ENCODE measurements around the gene C5orf47.
A peak's percentile ranks its signal among the peaks of the same experiment; 100 is the strongest.

Gene C5orf47, protein sequence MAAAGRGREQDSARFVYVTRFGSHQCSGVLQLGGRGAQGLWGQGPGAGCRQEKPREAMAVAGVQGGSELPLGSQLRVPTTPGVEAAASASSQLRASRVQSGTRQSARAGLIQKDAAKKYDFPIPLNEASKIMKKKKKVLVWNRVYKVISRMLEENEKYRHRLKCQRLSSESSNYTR

DNA sequence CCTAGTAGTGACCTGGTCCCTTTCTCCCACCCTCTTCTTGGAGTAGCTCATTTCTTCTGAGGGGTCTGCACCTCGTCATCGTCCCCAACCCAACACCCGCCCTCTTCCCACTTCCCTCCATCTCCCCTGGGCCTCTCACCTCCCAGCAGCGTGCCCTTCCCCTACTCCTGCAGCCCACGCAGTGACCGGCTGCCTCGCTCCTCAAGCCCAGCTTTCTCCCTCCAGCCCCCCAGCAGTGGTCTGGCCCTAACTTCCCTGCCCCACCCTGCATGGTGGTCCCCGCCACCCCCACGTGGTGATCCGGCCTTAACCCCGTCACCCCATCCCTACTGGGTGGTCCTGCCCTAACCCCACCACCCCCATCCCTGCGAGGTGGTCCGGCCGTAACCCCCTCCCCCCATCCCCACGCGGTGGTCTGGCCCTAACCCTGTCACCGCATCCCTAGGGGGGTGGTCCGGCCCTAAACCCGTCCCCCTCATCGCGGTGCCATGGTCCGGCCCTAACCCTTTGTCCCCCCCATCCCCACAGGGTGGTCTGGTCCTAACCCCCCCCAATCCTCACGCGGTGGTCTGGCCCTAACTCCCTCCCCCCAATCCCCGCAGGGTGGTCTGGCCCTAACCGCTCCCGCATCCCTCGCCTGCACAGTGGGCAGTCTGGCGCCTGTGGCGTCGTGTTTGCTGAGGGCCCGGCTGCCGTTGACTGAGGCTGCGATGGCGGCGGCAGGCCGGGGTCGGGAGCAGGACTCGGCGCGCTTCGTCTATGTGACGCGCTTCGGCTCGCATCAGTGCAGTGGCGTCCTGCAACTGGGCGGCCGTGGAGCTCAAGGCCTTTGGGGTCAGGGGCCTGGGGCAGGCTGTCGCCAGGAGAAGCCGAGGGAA, at the start of gene C5orf47:
TSS of gene C5orf47 (plus strand) at position 617 of the 878 bp plus-strand sequence. CDS start at position 711, 94 bp downstream.
- TF ChIP-seq FOXP2 (optimal IDR thresholded peaks at IDR 0.05; ENCODE audit: control extremely low read depth, extremely low read length, insufficient read depth) (no peak), POLR2AphosphoS5 (IDR thresholded peaks at IDR 0.05; ENCODE audit: borderline replicate concordance, low read depth, low read length) (no peak)
- Histone ChIP-seq H3K4me3 (no peak within 1 kb of the TSS), H3K9ac (ENCODE audit: insufficient read length) (no peak within 1 kb of the TSS), H3K27ac (no peak within 1 kb of the TSS), H3K9me3 (ENCODE audit: low read depth, low read length) (no peaks in the 10 kb centered on the region), H3K36me3 (ENCODE audit: insufficient read depth, low read length) (no peaks in the 10 kb centered on the region)
- DNase-seq (ENCODE audit: low read depth, low spot score) = no peak

GRCh38 chr5:173940269-173940668, 48.7 kb upstream of the C5orf47 start:
- Histone ChIP-seq H3K9ac (ENCODE audit: insufficient read length) (peak overlapping the region; percentile 66), H3K9me3 (ENCODE audit: low read depth, low read length) (no peaks in the 10 kb centered on the region), H3K27ac (peak overlapping the region; percentile 98), H3K36me3 (ENCODE audit: insufficient read depth, low read length) (no peaks in the 10 kb centered on the region), H3K4me3 (peak overlapping the region; percentile 58)
- DNase-seq (ENCODE audit: low read depth, low spot score) = no peak
- no peak for TF ChIP-seq EZH2 (IDR thresholded peaks at IDR 0.05)
- TF ChIP-seq POLR2AphosphoS5 (IDR thresholded peaks at IDR 0.05; ENCODE audit: borderline replicate concordance, low read depth, low read length) = peak; percentile 30; the same call in 1 of the 2 replicates
- TF ChIP-seq FOXP2 (optimal IDR thresholded peaks at IDR 0.05; ENCODE audit: control extremely low read depth, extremely low read length, insufficient read depth) = no peak

DNA sequence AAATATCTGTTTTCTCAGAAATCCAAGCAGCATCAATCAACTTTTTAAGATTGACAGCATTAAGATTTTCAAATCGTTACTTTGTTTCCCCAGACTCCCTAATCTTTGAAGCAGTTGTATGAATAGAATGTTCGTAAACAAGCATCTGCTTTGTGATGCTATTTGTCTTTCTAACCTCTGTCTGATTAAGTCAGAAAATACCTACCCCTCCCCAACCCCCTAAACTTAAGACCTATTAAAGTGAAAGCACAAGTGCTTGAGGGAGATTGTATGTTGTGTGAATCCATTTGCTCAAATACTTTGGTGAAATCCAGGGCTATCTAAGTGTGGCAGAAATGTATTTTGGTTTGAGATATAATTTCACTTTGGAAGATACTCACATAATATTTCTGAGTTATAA, 47.9 kb upstream of the C5orf47 start:
- Histone ChIP-seq H3K36me3 (ENCODE audit: insufficient read depth, low read length) (no peaks in the 10 kb centered on the region), H3K27ac (peak overlapping the region; percentile 98), H3K9me3 (ENCODE audit: low read depth, low read length) (no peaks in the 10 kb centered on the region), H3K4me3 (peak overlapping the region; percentile 58), H3K9ac (ENCODE audit: insufficient read length) (peak overlapping the region; percentile 28)
- DNase-seq (ENCODE audit: low read depth, low spot score) = no peak
- TF ChIP-seq EZH2 (IDR thresholded peaks at IDR 0.05) (no peak), FOXP2 (optimal IDR thresholded peaks at IDR 0.05; ENCODE audit: control extremely low read depth, extremely low read length, insufficient read depth) (no peak), POLR2AphosphoS5 (IDR thresholded peaks at IDR 0.05; ENCODE audit: borderline replicate concordance, low read depth, low read length) (no peak)

GRCh38 chr5:173941758-173942401, 47.1 kb upstream of the C5orf47 start:
- no peak overlapping the region for H3K9ac ChIP-seq (ENCODE audit: insufficient read length)

DNA sequence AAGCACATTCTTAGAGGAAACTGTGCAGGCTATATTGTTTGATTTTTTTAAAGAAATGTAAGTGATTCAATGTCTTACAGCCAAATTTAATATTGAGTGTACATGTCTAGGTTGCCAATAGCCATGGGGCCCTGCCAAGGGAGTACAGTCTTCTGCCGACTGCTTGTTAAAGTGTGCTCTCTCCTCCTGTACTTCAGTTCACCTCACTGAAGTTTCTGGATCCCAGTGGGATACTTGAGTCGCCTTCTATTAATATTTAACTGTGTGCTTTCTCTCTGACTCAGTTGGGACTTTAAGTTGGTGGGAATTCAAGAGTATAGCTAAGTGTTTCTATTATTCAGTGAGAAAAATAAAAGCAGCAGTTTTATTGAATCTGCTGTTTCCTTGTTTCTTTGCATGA, 44.5 kb upstream of the C5orf47 start:
- no peaks in the 10 kb centered on the region for H3K9me3 ChIP-seq (ENCODE audit: low read depth, low read length)
- no peak for TF ChIP-seq FOXP2 (optimal IDR thresholded peaks at IDR 0.05; ENCODE audit: control extremely low read depth, extremely low read length, insufficient read depth)
- TF ChIP-seq EZH2 (IDR thresholded peaks at IDR 0.05) = no peak
- no peak for TF ChIP-seq POLR2AphosphoS5 (IDR thresholded peaks at IDR 0.05; ENCODE audit: borderline replicate concordance, low read depth, low read length)
- H3K4me3 ChIP-seq = peak overlapping the region; percentile 27
- H3K9ac ChIP-seq (ENCODE audit: insufficient read length) = no peak overlapping the region
- peak overlapping the region; percentile 48; the same call in 1 of the 2 replicates for H3K27ac ChIP-seq
- H3K36me3 ChIP-seq (ENCODE audit: insufficient read depth, low read length) = peaks cover 18% of the 10 kb centered on the region; the same call in 1 of the 2 replicates
- no peak for DNase-seq (ENCODE audit: low read depth, low spot score)

More at GRCh38 chr5:173941758-173942401, 47.1 kb upstream of the C5orf47 start:
- Histone ChIP-seq H3K27ac (peak overlapping the region; percentile 98), H3K36me3 (ENCODE audit: insufficient read depth, low read length) (peaks cover 7% of the 10 kb centered on the region; the same call in 1 of the 2 replicates), H3K9me3 (ENCODE audit: low read depth, low read length) (no peaks in the 10 kb centered on the region), H3K4me3 (peak overlapping the region; percentile 34)
- DNase-seq (ENCODE audit: low read depth, low spot score) = no peak
- TF ChIP-seq FOXP2 (optimal IDR thresholded peaks at IDR 0.05; ENCODE audit: control extremely low read depth, extremely low read length, insufficient read depth) (no peak), POLR2AphosphoS5 (IDR thresholded peaks at IDR 0.05; ENCODE audit: borderline replicate concordance, low read depth, low read length) (no peak), EZH2 (IDR thresholded peaks at IDR 0.05) (no peak)

GRCh38 chr5:173945160-173945559, 43.8 kb upstream of the C5orf47 start:
- Histone ChIP-seq H3K9me3 (ENCODE audit: low read depth, low read length) (no peaks in the 10 kb centered on the region), H3K36me3 (ENCODE audit: insufficient read depth, low read length) (peaks cover 24% of the 10 kb centered on the region), H3K9ac (ENCODE audit: insufficient read length) (no peak overlapping the region), H3K27ac (no peak overlapping the region), H3K4me3 (no peak overlapping the region)
- DNase-seq (ENCODE audit: low read depth, low spot score) = no peak
- TF ChIP-seq FOXP2 (optimal IDR thresholded peaks at IDR 0.05; ENCODE audit: control extremely low read depth, extremely low read length, insufficient read depth) (no peak), POLR2AphosphoS5 (IDR thresholded peaks at IDR 0.05; ENCODE audit: borderline replicate concordance, low read depth, low read length) (no peak), EZH2 (IDR thresholded peaks at IDR 0.05) (no peak)

GRCh38 chr5:173946323-173946722, 42.6 kb upstream of the C5orf47 start:
- Histone ChIP-seq H3K9me3 (ENCODE audit: low read depth, low read length) (no peaks in the 10 kb centered on the region), H3K4me3 (no peak overlapping the region), H3K27ac (no peak overlapping the region), H3K9ac (ENCODE audit: insufficient read length) (no peak overlapping the region), H3K36me3 (ENCODE audit: insufficient read depth, low read length) (peaks cover 33% of the 10 kb centered on the region)
- DNase-seq (ENCODE audit: low read depth, low spot score) = no peak
- TF ChIP-seq EZH2 (IDR thresholded peaks at IDR 0.05) = no peak
- no peak for TF ChIP-seq POLR2AphosphoS5 (IDR thresholded peaks at IDR 0.05; ENCODE audit: borderline replicate concordance, low read depth, low read length)
- TF ChIP-seq FOXP2 (optimal IDR thresholded peaks at IDR 0.05; ENCODE audit: control extremely low read depth, extremely low read length, insufficient read depth) = no peak

DNA sequence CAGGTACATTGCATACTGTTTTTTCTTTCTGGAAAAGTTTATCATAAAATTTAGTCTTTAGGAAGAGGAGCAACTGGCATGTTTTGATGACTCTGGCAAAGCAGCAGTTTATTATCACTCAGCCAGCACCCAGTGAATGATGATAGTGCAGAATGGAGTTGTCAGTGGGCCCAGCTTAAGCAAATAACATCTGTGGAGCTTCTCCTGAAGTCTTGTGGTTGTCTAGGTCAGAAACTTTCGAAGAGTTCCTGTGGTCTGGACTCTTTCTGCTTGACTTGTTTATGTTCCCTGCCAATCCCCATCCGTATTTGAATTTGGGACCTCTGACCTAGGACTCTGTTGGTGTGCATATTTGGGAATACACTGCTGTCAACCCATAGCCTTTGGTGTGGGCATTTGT, 38.1 kb upstream of the C5orf47 start:
- peaks cover 73% of the 10 kb centered on the region for H3K36me3 ChIP-seq (ENCODE audit: insufficient read depth, low read length)

More for the DNA sequence above, 38.1 kb upstream of the C5orf47 start:
- no peak overlapping the region for H3K27ac ChIP-seq
- no peak for DNase-seq (ENCODE audit: low read depth, low spot score)
- no peak for TF ChIP-seq EZH2 (IDR thresholded peaks at IDR 0.05)
- TF ChIP-seq POLR2AphosphoS5 (IDR thresholded peaks at IDR 0.05; ENCODE audit: borderline replicate concordance, low read depth, low read length) = no peak
- TF ChIP-seq FOXP2 (optimal IDR thresholded peaks at IDR 0.05; ENCODE audit: control extremely low read depth, extremely low read length, insufficient read depth) = no peak
- H3K9me3 ChIP-seq (ENCODE audit: low read depth, low read length) = no peaks in the 10 kb centered on the region
- H3K4me3 ChIP-seq = no peak overlapping the region
- no peak overlapping the region for H3K9ac ChIP-seq (ENCODE audit: insufficient read length)
